ENCODE measurements around the gene BRD8. TPM values are rescaled to one million over a fixed set of nuclear protein-coding genes. Genes with fewer than 3 reads are reported as not detected.
A peak's percentile ranks its signal among the peaks of the same experiment; 100 is the strongest.

Gene BRD8
- total and polyA plus RNA-seq, 9 of the 15 experiments (the other 6 are each of a cell fraction or from before 2014, with no cell fraction given), result 54.6 to 163 (median 87.0) TPM

- Histone ChIP-seq H4K20me1 (replicated peaks; ENCODE audit: control insufficient read depth, insufficient read depth, low read length) (no peaks in the 10 kb centered on the region), H3K9ac (ENCODE audit: insufficient read depth in 1 of 2, low read depth in 2 of 2, low read length in 2 of 2) (no peak overlapping the region), H3K79me2 (ENCODE audit: control insufficient read depth, insufficient read depth, low read length) (no peaks in the 10 kb centered on the region), H2AFZ (ENCODE audit: low read depth, low read length) (no peak overlapping the region), H3K9me1 (ENCODE audit: control insufficient read depth, insufficient read depth, low read length) (no peaks in the 10 kb centered on the region), H3K27ac (ENCODE audit: extremely low read depth, low read depth, low read length) (no peak overlapping the region), H3K4me1 (replicated peaks in 1 of 2; ENCODE audit: control insufficient read depth in 2 of 2, insufficient read depth in 2 of 2, low read length in 2 of 2) (no peaks in the 10 kb centered on the region; a peak in 1 of 5 replicates), H3K4me2 (ENCODE audit: insufficient read depth, low read length) (no peak overlapping the region), H3K27me3 (ENCODE audit: control insufficient read depth in 2 of 2, insufficient read depth in 2 of 2, low read length in 2 of 2) (peaks cover 13 to 32% of the 10 kb centered on the region in 2 experiments), H3K36me3 (ENCODE audit: control insufficient read depth, insufficient read depth, low read length) (no peaks in the 10 kb centered on the region), H3K9me3 (replicated peaks; ENCODE audit: control insufficient read depth, insufficient read depth, low read depth, low read length) (no peaks in the 10 kb centered on the region), H3K4me3 (no peak overlapping the region)
- CTCF ChIA-PET (ENCODE audit: low intra/inter-chr PET ratio), result no interaction called here
- no TSS peak for BruUV-seq (replicated peaks)
- intact Hi-C loops (cut with micrococcal nuclease), result no loop called here
- TF ChIP-seq ZNF707 (CRISPR knock-in tag; conservative IDR thresholded peaks at IDR 0.05) (no peak), ZEB2 (IDR thresholded peaks at IDR 0.05) (no peak), NCOA2 (IDR thresholded peaks at IDR 0.05; ENCODE audit: partially characterized antibody in 2 of 2) (no peak), ATF1 (CRISPR knock-in tag; IDR thresholded peaks at IDR 0.05) (no peak), ATF1 (tag; IDR thresholded peaks at IDR 0.05) (no peak), MTA1 (IDR thresholded peaks at IDR 0.05; ENCODE audit: borderline replicate concordance) (no peak), NFRKB (IDR thresholded peaks at IDR 0.05; ENCODE audit: low read depth) (no peak), MNT (conservative IDR thresholded peaks at IDR 0.05) (no peak)
- 2% methylated on average over 7 of the region's 7 CpGs for WGBS (ENCODE audit: insufficient coverage, low coverage, missing lambda C conversion rate)
- in situ Hi-C loops (cut with MboI), result no loop called here
- POLR2A ChIA-PET, result interaction anchor here (0.8 to 1.7 kb wide), 2 partner anchors 21 to 25 kb away, joined by 3 to 4 read pairs; no protein-coding TSS in a partner anchor
- DNase-seq (ENCODE audit: extremely low read depth in 1 of 4, low spot score in 3 of 4) (peak in 1 of 4 experiments; percentile 2), FAIRE-seq (no peak), ATAC-seq (no peak)
Measured at GRCh38 chr5:138102454-138103318, 75.7 kb downstream of the BRD8 start.

Measured in K562 (cell line).